ENCODE measurements around the gene RPL38. TPM values are rescaled to one million over a fixed set of nuclear protein-coding genes. Genes with fewer than 3 reads are reported as not detected.

RPL38 gene
- total RNA-seq, 2 experiments from 2014 or later, result 2,305 to 2,531 TPM

DNA sequence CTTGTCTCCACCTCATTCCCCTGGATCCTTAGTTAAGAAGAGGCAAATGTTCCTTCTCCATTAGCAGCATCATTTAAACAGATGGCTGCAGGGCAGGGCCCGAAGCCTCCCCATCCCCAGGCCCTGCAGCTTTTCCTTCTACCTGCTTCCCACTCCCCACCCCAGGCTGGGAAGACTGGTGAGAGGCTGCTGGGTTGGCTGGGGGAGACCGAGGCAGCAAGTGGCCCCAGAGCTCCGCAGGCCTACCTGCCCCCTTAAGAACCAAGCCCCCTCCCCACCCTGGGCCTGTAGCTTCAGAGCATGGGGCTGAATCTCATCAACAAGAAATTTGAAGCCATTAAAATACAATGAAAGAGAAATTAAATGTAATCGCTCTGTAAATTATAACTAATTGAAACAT, 22.1 kb upstream of the RPL38 start:
- ChIA-PET POLR2A (no interaction called here), CTCF (no interaction called here)
- Histone ChIP-seq H3K27me3 (ENCODE audit: control insufficient read depth in 1 of 2, insufficient read depth in 2 of 2, low read length in 2 of 2) (peaks cover 6 to 20% of the 10 kb centered on the region in 2 experiments), H3K27ac (ENCODE audit: low read depth in 1 of 2, low read length in 2 of 2) (no peak overlapping the region), H3K4me1 (ENCODE audit: insufficient read depth, low read length) (no peaks in the 10 kb centered on the region), H3K9me3 (ENCODE audit: control insufficient read depth in 1 of 2, insufficient read depth in 1 of 2, low read length in 2 of 2) (peaks cover 0 to 8% of the 10 kb centered on the region in 2 experiments), H3K36me3 (ENCODE audit: insufficient read depth, low read length) (no peaks in the 10 kb centered on the region), H3K4me3 (ENCODE audit: low read length) (no peak overlapping the region)
- no peaks in the 10 kb centered on the region for H3K36me3 Mint-ChIP-seq (ENCODE audit: low read depth)
- intact Hi-C loops (cut with DNase I, micrococcal nuclease), result no loop called here
- no peak for ATAC-seq (ENCODE audit: poor library complexity)
- H3K27ac Mint-ChIP-seq, result no peak overlapping the region
- H3K4me3 Mint-ChIP-seq, result no peak overlapping the region
- H3K9me3 Mint-ChIP-seq, result no peaks in the 10 kb centered on the region
- TF ChIP-seq, protein P1, sequence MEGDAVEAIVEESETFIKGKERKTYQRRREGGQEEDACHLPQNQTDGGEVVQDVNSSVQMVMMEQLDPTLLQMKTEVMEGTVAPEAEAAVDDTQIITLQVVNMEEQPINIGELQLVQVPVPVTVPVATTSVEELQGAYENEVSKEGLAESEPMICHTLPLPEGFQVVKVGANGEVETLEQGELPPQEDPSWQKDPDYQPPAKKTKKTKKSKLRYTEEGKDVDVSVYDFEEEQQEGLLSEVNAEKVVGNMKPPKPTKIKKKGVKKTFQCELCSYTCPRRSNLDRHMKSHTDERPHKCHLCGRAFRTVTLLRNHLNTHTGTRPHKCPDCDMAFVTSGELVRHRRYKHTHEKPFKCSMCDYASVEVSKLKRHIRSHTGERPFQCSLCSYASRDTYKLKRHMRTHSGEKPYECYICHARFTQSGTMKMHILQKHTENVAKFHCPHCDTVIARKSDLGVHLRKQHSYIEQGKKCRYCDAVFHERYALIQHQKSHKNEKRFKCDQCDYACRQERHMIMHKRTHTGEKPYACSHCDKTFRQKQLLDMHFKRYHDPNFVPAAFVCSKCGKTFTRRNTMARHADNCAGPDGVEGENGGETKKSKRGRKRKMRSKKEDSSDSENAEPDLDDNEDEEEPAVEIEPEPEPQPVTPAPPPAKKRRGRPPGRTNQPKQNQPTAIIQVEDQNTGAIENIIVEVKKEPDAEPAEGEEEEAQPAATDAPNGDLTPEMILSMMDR (IDR thresholded peaks at IDR 0.05), result no peak
- H3K4me1 Mint-ChIP-seq (ENCODE audit: low read depth), result no peaks in the 10 kb centered on the region
- peaks cover 44% of the 10 kb centered on the region for H3K27me3 Mint-ChIP-seq
- no peak for DNase-seq

GRCh38 chr17:74182041-74182723, 21.3 kb upstream of the RPL38 start:
- Mint-ChIP-seq H3K9me3 (no peaks in the 10 kb centered on the region), H3K27me3 (peaks cover 39% of the 10 kb centered on the region), H3K27ac (no peak overlapping the region), H3K36me3 (ENCODE audit: low read depth) (no peaks in the 10 kb centered on the region), H3K4me3 (no peak overlapping the region), H3K4me1 (ENCODE audit: low read depth) (no peaks in the 10 kb centered on the region)
- Histone ChIP-seq H3K4me3 (ENCODE audit: low read length) (no peak overlapping the region), H3K9me3 (ENCODE audit: control insufficient read depth in 1 of 2, insufficient read depth in 1 of 2, low read length in 2 of 2) (peaks cover 0 to 8% of the 10 kb centered on the region in 2 experiments), H3K27me3 (ENCODE audit: control insufficient read depth in 1 of 2, insufficient read depth in 2 of 2, low read length in 2 of 2) (peaks cover 0 to 12% of the 10 kb centered on the region in 2 experiments), H3K36me3 (ENCODE audit: insufficient read depth, low read length) (no peaks in the 10 kb centered on the region), H3K4me1 (ENCODE audit: insufficient read depth, low read length) (no peaks in the 10 kb centered on the region), H3K27ac (ENCODE audit: low read depth in 1 of 2, low read length in 2 of 2) (no peak overlapping the region)
- ChIA-PET POLR2A (no interaction called here), CTCF (no interaction called here)
- TF ChIP-seq, protein P1 (IDR thresholded peaks at IDR 0.05), result no peak
- intact Hi-C loops (cut with DNase I, micrococcal nuclease), result no loop called here
- ATAC-seq (ENCODE audit: poor library complexity) (no peak), DNase-seq (no peak)

GRCh38 chr17:74183411-74183810, 20.1 kb upstream of the RPL38 start:
- peaks cover 0 to 8% of the 10 kb centered on the region in 2 experiments for H3K9me3 ChIP-seq (ENCODE audit: control insufficient read depth in 1 of 2, insufficient read depth in 1 of 2, low read length in 2 of 2)
- no peak overlapping the region for H3K4me3 ChIP-seq (ENCODE audit: low read length)
- peaks cover 0 to 7% of the 10 kb centered on the region in 2 experiments for H3K27me3 ChIP-seq (ENCODE audit: control insufficient read depth in 1 of 2, insufficient read depth in 2 of 2, low read length in 2 of 2)
- POLR2A ChIA-PET, result no interaction called here
- Mint-ChIP-seq H3K4me1 (ENCODE audit: low read depth) (no peaks in the 10 kb centered on the region), H3K27me3 (peaks cover 38% of the 10 kb centered on the region), H3K36me3 (ENCODE audit: low read depth) (no peaks in the 10 kb centered on the region), H3K27ac (no peak overlapping the region), H3K9me3 (no peaks in the 10 kb centered on the region), H3K4me3 (no peak overlapping the region)
- DNase-seq, result no peak
- H3K4me1 ChIP-seq (ENCODE audit: insufficient read depth, low read length), result no peaks in the 10 kb centered on the region
- TF ChIP-seq, protein P1 (IDR thresholded peaks at IDR 0.05), result no peak
- intact Hi-C loops (cut with DNase I, micrococcal nuclease), result no loop called here
- H3K36me3 ChIP-seq (ENCODE audit: insufficient read depth, low read length), result no peaks in the 10 kb centered on the region
- no peak overlapping the region for H3K27ac ChIP-seq (ENCODE audit: low read depth in 1 of 2, low read length in 2 of 2)
- CTCF ChIA-PET, result no interaction called here
- ATAC-seq (ENCODE audit: poor library complexity), result no peak

Data from CD4-positive, alpha-beta T cell (primary cell).